SKM-1 treated with dmso at 0.1 percent for 144 hours (cell line): Measurements from ENCODE around the gene HIGD1B.
"Not testable (repeated sequence)": the region's sequence is repeated elsewhere in the genome, so short reads cannot be mapped to it uniquely, and the experiment has no call there.

Experiments
- DNase-seq: peaks from one replicate; lab custom pipeline; 2025; ENCODE audit not compliant: unreplicated experiment; lab: John Stamatoyannopoulos, UW

The HIGD1B gene

DNA sequence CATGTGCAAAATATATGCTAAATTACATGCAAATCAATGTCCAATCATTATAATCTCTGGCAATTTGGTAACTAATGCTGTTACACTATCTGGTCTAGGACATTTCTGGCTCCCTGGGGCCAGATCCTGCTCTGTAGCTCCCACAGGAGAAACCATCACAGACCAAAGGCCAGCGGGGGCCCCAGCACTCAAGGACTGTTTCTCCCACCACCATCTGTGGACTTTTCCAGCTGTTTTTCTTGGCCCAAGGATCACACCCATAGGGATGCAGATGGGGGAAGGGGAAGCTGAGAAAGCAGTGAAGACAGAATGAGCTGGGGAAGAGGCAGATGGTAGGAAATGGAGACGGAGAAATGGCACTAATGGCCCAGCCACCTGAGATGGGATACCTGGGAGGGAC is at the start of gene HIGD1B:
HIGD1B (plus strand) TSS at position 298 of the 400 bp plus-strand sequence. CDS start 270 bp downstream, outside the sequence.
- DNase-seq: no peak

DNA sequence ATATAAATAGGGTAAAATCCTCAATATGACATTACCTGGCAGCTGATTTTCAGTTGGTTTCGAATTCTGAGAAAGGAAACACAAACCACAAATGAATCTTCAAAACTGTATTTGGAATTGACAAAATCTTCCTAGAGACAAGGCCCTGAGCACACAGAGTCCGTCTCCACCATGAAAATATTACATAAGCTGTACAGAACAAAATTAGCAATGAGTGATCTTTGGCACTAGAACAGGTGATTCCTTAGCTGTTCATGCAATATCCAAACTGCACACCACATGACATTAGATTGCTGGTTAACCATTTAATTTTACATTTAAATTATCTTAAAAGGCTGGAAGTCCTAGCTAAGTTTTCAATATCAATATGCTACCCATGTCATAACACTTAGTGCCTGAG is 49.3 kb upstream of the HIGD1B start:
- no peak for DNase-seq

DNA sequence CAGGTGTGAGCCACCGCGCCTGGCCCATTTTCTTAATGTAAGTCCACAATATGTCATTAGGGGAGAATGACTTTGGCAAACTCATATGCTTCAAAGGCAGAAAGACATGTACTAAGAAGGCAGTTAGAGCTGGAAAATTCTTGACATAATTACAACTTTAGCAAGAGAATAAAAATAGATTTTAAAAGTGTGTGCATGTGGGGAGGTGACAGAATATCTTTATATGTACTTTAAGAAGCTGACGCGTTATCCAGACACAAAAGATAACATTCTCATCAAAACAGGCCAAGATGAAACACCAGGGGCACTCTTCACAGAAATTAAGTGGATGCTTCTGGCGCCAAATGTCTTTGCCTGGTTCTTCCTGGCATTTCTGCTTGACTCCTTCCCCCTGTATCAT is 45.8 kb upstream of the HIGD1B start:
- no peak for DNase-seq

GRCh38 chr17:44804302-44805089 is 43.2 kb upstream of the HIGD1B start:
- no peak for DNase-seq

DNA sequence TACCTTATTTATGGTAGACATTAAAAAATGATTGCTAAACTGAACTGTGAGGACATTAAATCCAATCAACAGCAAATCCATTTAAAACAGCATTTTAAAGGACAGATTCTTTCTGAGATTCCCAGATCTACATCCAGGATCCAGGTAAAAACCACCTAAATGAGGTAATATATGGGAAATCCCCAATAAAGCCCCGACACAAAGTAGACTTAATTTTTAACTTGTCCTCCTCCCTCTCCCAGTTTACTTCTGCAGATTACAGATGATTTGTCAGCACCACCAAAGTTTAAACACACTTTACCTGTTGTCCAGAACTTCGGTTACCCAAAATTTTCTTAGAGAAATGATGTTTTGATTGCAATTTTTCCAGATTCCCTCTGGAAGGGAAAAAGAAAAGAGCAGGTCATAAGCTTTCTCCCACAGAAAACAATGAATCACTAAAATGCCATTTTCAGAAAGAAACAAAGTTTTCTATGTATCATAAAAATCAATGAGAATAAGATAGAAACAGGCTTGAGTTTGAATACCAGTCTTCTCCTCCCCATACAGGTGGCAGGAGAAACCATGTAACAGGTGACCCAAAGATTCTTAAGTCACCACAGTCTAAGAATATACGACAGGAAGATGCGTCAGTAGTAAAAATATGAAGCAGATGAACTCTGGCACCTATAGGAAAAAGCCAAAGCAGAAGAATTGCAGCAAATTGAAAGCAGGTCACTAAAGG is 40.4 kb upstream of the HIGD1B start:
- DNase-seq: no peak

DNA sequence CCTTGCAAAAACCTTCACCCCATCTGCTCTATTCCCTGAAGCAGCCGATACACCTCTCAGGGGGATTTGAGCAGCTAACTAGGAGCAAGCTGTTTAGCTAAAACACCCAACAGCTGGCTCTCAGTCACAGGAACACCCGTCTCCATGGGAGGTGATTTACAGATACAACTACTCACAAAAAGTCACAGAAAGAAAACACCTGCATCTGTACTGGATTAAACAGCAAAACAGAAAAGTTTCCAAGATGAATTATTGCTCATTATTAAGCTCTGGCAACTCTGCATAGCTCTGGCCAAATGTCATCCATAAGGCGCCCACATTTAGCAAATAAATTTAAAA is 39.9 kb upstream of the HIGD1B start:
- no peak for DNase-seq

GRCh38 chr17:44808156-44808555 is 39.5 kb upstream of the HIGD1B start:
- no peak for DNase-seq

GRCh38 chr17:44808656-44809388 is 38.9 kb upstream of the HIGD1B start:
- DNase-seq: not testable (repeated sequence)

- no peak for DNase-seq
Observed at GRCh38 chr17:44812263-44812662, 35.4 kb upstream of the HIGD1B start.

DNA sequence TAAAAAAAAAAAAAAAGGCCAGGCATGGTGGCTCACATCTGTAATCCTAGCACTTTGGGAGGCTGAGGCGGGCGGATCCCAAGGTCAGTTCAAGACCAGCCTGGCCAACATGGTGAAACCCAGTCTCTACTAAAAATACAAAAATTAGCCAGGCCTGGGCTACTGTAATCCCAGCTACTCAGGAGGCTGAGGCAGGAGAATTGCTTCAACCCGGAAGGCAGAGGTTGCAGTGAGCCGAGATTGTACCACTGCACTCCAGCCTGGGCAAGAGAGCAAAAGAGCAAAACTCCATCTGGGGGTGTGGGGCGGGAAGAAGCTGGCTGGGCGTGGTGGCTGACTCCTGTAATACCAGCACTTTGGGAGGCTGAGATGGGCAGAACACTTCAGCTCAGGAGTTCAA is 29.2 kb upstream of the HIGD1B start:
- not testable (repeated sequence) for DNase-seq

DNA sequence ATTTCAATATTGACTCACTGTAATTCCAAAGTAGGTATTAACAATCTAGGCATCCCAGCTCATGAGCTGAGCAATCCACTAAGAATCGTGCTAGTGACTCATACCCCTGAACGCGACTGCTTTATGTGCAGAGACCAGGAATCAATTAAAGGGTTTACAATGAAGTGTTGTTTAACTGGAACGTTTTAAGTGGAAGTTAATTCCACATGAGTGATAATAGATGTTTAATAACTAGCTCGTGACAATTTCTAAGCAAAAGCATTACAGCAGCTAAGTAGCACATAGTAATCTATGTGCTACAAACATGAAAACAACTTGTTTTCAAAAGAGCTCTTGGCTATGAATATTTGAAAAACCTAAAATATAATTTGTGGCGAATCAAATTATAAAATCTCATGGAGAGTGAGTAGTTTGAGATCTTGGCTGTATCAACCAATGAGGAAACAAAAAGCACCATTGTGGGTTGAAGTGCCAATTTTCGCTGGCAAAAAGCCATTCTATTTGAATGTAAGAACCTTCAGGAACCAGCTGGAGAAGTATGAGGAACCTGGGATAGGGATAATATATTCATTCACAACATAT is 27.0 kb upstream of the HIGD1B start:
- no peak for DNase-seq

DNA sequence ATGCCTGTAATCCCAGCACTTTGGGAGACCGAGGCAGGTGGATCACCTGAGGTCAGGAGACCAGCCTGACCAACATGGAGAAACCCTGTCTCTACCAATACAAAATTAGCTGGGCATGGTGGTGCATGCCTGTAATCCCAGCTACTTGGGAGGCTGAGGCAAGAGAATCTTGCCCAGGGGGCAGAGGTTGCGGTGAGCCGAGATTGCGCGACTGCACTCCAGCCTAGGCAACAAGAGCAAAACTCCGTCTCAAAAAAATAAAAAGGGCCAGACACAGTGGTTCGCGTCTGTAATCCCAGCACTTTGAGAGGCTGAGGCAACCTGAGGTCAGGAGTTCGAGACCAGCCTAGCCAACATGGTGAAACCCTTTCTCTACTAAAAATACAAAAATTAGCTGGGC is 22.4 kb upstream of the HIGD1B start:
- DNase-seq: not testable (repeated sequence)

- no peak for DNase-seq
Observed at GRCh38 chr17:44826123-44826790, 21.4 kb upstream of the HIGD1B start.

- no peak for DNase-seq
Observed at GRCh38 chr17:44827863-44828262, 19.8 kb upstream of the HIGD1B start.

DNA sequence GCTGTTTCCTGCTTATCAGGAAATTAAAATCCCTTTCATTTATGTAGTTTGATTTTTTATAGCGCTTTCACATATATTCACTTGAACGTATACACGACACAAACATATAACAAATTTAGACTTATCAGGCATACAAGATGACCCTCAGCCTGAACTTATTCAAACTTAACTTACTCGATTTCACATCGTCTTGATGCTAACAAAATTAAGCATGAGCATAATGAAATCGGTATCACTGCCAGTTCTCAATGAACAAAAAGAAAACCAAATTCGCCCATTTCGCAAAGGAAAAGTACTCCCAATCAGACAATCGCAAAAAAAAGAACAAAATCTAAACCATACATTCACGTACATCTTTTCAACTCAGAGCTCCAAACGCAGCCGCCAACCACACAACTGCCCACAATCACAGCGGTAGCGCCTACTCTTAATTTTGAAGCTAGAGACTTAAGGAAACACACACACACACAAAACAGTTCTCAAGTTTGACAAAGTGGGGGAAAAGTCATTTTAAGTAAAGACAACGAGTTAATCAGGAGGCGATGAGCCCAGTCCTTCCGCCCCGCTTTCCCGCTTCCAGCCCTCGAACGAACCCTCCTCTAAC is 18.7 kb upstream of the HIGD1B start:
- no peak for DNase-seq

GRCh38 chr17:44829523-44830358 is 17.9 kb upstream of the HIGD1B start, which contains the start of gene GJC1:
Gene GJC1 (minus strand): TSS chr17:44830287. CDS start chr17:44805817, 24,470 bp downstream.
- DNase-seq: no peak

DNA sequence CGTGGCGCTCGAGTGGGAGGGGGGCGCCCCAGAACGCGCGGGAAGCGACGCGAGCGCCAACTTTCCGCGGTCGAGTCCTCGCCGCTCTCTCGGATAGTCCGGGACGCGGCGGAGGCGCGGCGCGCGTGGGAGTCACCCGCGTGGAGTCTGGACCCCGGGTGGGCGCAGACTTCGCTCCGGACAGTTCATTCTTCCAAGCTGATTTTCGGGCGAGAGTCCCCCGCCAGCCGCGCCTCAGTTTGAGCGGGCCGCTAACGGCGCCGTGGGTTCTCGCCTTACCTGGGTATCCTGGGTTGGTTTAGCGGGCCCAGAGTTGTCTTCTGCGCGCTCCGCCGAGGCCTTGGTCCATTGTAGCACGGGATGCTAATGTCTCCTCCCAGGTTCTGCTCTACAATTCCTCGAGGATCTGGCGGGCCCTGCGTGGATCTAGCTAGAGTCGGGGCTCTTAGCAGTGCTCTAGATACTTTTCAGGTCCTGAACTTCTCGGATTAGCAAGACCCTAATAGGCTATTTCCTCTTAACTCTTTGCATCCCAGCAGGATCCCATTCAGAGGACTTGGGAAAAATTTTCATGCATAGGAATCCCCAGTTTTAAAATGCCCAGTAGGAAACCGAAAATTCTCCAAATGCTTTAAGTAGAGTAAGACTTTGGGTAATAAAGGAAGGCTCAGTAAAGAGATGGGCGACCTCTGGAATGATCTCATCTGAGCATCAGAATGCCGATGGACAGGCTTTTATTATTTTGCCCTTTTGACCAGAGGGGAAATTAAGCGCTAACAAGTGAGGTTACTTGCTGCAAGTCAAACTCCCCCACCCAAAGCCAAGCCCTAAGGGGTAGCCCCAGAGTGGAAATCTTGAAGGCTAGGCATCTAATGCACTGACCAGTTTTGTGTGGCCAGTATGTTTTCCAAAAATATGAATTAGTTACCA is 17.1 kb upstream of the HIGD1B start:
- no peak for DNase-seq

- DNase-seq: no peak
Observed at GRCh38 chr17:44831371-44831770, 16.3 kb upstream of the HIGD1B start.
